GM21381 (cell line): ENCODE results near the gene STAM.
"Not testable (repeated sequence)": the region's sequence is repeated elsewhere in the genome, so short reads cannot be mapped to it uniquely, and the experiment has no call there.

Experiments used
- ATAC-seq: cut with Tn5 transposase; IDR thresholded peaks from one replicate; pipeline ENCODE4 v1.9.1; 2021; ENCODE audit warnings: mild to moderate bottlenecking, moderate library complexity; ENCODE audit not compliant: unreplicated experiment

The STAM gene

DNA sequence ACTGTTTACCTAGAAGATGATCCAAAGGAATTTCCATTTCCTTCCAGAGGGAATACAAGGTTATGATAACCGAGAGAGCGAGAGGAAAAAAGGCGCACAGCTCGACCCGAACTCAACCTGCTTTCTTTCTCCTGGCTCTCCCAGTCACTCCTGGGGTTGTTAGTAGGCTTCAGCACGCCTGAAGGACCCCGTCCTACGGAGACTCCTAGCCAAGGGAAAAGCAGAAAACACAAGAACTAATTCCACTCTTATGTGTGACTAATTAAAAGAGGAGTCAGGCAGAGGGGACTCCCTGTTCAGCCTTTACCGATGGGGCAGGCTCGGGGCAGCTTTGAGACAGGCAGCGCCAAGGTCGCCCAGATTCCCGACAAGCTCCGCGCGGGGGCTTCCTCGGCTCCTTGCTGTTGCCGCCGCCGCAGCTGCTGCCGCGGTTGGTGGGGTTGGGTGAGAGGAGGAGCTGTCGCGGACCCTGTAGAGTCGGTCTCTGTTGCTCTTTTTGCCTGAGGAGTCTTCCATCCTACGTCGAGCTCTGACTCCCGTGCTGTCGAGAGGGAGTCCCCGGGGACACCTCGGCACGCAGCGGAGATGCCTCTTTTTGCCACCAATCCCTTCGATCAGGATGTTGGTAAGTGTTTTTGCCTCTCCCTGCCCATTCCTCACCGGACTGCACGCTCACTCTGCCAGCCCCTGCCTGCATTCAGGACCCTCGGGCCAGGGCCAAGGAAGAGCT lies at the start of gene STAM:
STAM (plus strand) TSS at position 397 of the 730 bp plus-strand sequence; CDS start at position 586, 189 bp downstream.
- peak; percentile 83 for ATAC-seq

DNA sequence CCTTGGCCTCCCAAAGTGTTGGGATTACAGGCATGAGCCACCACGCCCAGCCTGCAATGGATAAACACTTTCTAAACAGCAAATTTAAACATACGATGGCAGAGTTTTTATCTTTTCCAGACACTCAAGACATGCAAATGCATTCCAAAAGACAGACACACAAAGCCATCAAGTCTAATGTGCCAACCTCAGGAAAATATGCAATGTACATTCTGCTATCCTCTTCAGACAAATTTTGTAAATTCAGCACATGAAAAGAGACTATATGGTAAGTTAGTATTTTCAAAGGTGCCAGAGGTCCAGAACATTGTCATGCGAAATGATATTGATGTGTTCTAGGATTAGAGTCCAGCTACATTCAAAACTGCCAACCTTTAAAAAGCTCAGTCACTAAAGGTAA lies 46.6 kb upstream of the STAM start:
- ATAC-seq: no peak

DNA sequence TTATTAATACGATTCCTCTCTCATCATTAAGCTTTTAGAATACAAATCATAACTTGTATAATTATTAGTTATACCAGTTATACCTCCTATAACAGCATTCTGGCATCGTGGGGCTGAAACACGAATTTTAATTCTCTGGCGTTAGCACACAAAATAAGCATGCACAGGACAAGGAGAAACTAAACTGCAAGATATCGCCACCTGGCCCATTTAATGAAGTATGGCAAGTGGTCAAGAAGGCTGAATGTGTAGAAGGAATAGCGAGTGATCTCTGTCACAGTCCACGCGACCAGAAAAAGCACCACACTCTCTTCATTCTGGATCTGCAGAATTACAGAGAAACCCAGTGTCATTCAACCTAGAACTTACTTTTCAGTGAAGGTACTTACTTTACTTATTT lies 44.9 kb upstream of the STAM start:
- no peak for ATAC-seq

DNA sequence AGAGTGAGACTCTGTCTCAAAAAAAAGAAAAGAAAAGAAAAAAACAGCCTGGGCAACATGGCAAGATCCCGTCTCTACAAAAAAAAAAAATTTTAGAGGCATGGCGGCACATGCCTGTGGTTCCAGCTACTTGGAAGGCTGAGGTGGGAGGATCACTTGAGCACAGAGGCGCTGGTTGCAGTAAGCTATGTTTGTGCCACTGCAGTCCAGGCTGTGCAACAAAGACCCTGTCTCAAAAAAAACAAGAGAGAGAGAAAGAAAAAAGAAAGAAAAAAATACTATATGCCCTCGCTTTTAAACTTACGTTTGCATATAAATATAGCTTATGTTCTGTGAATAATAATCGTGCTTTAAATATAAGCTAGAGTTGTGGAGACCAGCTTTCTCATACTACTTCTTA lies 38.0 kb upstream of the STAM start:
- no peak for ATAC-seq

DNA sequence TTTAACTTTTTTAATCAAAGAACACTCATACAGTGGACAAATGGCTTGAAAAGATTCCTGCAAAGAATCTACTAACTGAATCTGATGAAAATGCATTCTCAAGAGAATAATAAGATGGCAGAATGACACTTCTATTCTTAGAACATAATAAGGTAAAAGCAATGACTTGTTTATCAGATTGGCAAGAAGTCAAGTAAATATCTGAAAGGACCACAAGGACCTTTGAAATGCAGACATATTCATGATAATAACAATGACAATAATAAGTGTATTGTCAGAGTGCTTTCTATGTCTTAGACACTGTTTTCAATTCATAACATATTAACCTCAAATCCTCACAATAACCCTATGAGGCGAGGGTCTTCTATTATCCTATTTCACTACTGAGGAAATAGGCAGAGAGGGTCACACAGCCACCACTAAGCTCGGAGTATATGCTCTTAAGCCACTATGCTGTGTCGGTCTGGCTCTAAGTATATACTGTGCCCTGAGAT lies 37.4 kb upstream of the STAM start:
- ATAC-seq: no peak

DNA sequence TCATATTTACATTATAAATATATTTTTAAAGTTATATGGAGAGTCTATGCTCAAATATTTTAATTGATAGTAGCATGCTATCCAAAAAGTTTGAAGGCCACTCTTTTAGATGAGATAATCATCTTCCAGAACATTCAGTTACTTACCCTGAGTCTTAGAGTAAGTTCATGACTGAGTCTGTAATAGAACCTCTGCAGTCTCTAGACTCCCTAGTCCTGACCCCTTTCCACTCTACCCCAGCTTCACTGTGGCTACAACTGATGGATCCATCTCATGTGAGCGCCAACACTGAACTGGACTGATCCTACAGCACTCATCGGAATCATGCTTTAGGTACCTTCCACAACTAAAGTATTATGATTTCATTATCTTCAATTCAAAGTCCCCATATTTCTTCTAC lies 36.9 kb upstream of the STAM start:
- ATAC-seq: no peak

DNA sequence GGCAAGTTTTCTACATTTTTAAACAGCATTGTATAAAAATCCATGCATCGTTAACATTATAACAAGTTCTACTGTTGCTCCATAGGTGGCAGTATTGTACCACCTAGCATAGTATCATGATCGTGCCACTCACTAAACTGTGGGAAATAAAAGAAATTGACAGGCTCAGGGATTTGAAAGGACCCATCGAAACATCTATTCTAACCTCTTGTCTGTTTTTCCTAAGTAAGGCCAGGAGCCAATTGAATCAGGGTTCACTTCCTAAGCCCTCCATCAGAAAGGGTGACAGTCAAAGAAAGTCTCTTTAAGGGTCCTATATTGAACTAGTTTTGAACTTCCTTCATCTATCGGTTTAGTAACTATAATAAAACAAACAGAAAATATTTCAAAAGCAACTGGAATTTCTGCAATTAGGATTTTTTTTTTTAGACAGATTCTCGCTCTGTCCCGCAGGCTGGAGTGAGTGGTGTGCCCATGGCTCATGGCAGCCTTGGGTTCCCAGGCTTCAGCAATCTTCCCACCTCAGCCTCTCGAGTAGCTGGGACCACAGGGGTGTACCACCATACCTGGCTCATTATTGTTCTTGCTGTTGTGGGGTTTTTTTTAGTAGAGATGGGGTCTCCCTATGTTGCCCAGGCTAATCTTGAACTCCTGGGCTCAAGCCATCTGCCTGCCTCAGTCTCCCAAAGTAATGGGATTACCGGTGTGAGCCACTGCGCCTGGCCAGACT lies 36.2 kb upstream of the STAM start:
- ATAC-seq: peak; percentile 86

DNA sequence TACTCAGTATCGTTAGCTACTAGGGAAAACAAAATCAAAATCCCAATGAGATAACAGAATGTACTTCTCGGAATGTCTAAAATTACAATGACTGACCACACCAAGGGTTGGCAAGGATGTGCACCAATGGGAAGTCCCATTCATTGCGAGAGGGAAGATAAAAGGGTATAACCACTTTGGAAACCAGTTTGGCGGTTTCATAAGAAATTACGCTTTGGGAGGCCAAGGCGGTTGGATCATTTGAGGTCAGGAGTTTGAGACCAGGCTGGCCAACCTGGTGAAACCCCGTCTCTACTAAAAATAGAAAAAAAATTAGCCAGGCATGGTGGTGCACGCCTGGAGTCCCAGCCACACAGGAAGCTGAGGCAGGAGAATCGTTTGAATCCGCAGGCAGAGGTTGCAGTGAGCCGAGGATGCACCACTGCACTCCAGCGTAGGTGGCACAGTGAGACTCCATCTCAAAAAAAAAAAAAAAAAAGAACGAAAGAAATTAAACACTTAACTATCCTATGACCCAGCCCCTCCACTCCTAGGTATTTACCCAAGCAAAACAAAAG lies 34.4 kb upstream of the STAM start:
- no peak for ATAC-seq

DNA sequence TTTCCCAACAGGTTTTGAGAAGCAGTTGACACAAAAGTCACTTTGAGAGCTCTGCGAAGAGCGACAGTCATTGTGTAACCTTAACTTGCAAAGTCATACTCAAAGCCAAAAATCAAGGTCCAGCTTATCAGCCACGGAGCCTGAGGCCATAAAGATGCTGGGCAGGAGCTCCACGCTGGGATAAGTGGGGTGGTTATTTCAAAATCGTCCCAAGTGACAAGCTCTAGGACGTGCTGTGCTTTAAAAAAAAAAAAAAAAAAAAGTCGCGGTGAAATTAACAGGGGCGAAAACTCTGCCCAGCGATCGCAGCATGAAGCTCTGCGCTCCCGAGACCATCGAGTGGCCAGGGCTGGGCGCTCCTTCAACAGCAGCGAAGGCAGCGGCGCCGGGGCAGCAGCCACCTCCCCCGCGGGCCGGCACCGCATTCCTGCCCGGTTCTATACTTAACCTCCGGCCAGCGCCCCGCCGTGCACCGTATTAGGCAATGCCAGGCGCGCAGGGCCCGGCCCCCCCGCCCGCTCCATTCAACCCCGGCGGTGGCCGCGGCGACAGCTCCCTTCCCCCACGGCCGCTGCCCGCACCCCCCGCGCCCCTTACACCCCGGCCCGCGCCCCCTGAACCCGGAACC lies 27.4 kb upstream of the STAM start:
- peak; percentile 42 for ATAC-seq

DNA sequence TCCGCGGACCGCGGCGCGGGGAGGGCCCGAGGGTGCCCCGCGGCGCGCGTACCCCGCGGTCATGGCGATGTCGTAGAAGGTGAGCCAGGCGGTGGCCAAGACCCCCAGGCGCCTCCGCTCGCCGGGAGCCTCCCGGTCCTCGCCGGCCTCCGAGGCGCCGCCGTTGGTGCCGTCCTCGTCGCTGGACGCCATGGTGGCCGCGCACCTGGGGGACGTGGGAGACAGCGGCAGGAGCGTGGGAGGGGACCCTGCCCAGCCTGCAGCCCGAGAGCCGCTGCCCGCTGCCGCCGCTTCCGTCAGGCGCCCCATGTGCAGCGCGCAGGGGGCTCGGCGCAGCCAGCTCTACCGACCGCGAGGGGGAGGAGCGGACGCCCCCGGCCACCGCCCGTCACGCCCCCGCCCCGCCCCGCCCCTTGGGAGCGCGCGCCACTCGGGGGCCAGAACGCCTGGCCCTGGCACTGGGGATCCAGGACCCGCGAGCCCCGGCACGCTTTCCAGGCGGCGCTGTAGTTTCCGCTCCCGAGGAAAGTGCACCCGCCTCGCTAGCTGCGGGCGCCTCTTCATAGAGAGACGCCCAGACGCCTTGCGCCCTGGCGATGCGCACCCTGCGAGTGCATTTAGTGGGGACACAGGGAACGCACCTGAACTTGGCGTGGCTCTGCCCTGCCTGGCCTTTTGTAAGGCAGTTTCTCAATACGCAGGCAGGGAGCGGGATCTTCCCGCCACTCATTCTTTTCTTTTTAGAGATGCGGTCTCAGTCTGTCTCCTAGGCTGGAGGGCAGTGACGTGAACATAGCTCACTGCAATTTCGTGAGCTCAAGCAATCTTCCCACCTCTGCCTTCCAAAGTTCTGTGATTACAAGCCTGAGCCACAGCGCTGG lies 26.7 kb upstream of the STAM start, which contains the start of gene HACD1:
HACD1 (minus strand) TSS at position 344 of the 881 bp plus-strand sequence; CDS start at position 309, 35 bp downstream.
- peak; percentile 67 for ATAC-seq

DNA sequence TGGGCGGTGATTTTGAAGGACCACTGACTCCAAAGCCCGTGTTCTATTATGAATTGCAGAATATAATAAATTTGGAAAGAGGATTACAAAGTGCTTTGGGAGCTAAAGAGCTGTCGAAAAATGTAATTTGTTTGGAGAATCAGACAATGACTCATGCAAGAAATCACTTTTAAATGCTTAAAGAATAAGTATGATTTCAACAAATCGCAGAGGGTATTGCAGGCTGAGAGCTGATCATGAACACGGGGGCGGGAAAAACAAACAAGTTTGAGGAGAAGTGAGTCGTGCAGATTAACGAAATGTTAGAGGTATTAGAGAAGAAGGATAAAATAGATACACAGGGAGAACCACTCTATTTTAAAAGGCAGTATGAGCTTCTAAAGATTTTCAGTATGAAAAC lies 21.9 kb upstream of the STAM start:
- no peak for ATAC-seq

DNA sequence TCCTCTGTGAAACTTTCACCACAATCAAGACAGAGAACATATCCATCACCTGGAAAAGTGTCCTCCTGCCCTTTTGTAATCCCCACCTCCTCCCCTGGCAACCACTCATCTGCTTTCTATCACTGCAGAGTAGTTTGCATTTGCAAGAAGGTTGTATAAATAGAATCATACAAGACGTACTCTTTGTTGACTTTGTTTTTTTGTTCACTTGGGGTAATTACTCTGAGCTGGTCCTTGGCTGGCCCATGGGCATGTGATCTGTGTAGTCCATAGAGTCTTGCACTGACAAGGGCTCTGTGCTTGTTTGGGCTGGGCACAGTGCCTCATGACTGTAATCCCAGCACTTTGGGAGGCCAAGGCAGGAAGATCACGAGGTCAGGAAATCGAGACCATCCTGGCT lies 19.0 kb upstream of the STAM start:
- no peak for ATAC-seq

DNA sequence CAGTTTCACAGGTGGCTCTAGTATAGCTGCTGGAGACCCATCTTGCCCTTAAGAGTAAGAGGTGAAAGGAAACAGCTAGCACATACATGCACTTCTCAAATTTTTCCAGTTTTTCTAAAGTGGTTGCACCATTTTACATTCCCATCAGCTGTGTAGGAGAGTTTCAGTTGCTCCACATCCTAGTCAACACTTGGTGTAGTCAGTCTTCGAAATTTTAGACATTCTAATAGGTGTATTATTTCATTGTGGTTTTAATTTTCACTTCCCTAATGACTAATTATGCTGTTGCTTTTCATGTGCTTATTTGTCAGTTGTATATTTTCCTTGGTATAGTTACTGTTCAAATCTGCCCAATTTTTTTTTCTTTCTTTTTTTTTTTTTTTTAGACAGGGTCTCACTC lies 17.3 kb upstream of the STAM start:
- no peak for ATAC-seq

DNA sequence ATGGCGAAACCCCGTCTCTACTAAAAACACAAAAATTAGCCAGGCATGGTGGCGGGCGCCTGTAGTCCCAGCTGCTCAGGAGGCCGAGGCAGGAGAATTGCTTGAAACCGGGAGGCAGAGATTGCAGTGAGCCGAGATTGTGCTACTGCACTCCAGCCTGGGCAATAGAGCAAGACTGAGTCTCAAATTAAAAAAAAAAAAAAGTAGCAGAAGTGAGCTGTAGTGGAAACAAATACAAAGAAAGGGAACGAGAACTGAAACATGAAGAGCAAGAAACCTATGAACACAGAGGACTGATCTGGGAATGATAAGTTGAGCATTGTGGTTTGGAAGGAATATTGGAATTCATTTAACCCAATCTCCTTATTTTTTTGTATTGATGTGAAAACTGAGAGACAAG lies 11.4 kb upstream of the STAM start:
- ATAC-seq: not testable (repeated sequence)

DNA sequence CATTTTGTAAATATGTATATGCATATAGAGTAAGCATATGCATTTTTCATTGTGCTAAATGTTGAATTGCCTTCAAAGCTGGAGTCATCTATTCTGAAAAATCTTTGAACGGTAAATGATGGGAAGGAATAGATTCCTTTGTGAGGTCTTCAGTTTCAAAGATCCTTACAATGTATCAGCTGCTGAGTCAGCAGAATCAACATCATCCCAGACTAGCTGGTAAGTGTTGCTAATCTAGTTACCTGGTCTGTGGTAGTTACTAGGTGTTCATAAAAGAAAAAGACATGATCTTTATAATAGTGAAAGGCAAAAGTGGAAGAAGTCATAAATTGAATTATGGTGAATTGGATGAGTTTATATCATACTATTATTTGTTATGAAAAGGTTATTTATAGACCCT lies 10.6 kb upstream of the STAM start:
- ATAC-seq: no peak

DNA sequence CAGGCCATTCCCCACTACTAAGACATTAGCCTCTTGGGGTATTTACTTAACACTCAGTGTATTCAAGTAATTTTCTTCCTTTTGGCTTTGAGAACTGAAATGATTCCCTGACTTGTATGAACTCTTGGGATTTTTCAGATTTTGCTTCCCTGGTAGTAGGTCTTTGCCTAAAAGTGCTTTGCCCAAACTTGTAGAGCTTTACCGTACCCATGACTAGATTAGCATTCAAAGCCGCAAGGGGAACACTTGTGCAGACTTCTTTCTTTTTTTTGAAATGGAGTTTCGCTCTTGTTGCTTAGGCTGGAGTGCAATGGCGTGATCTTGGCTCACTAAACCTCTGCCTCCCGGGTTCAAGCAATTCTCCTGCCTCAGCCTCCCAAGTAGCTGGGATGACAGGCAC lies 6.1 kb upstream of the STAM start:
- ATAC-seq: no peak

DNA sequence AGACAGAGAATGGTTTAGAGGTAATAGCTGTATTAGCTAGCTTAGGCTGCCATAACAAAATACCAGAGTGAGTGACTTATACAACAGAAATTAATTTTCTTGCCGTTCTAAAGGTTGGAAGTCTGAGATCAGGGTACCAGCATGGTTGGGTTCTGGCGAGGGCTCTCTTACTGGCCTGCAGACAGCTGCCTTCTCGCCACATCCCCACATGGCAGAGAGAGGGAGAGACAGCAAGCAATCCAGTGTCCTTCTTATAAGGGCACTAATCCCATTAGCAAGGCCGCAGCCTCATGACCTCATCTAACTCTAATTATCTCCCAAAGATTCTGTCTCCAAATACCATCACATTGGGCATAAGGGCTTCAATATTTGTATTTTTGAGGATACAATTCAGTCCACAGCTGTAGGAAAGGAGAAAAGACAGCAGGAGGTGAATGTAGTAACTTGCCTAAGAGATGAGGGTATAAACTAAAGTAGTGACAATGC lies 3.6 kb upstream of the STAM start:
- ATAC-seq: no peak

DNA sequence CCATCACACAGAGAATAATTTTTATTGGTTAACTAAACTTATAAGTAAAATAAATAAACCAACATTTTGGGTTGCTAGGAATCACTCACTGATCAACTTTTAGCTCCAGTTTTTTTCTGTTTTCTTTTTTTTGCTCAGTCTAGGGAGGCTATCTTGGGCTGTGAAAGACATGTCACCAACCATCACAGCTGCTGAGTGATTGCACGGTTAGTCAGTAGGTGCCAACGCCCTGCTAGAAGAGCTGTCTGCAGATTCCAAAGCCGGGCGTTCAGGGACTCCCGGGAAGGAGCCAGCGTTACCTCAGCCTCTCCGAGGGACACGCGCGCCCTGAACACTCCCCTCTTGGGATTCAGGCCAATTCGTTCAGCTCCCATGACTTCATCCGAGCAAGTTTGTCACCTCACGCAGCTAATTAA lies 604 bp upstream of the STAM start:
- ATAC-seq: peak; percentile 22

DNA sequence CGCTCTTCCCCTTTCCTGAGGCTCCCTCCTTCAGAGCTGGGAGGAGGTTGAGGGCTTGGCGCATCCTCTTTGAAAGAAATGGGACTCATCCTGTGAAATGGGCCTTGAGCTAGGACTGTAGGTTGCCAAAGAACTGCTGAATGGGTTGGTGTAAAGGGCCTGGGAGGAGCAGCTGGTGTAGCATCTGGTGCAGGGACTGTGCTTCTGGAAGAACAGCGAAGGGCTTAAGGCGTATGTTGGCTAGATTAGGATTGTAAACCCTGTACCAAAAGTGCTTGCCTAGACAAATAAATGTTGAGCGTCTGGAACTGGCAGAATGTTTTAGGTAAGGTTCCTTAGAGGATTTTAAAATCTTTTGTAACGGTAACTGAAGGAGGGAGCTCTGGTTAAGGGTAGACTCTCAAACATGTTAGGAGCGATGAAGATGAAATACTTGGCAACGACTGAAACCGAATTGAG lies 563 bp downstream of the STAM start:
- peak; percentile 27 for ATAC-seq
